Activated T-cell treated with anti-CD3 and anti-CD28 coated beads, Interleukin-2, amount 50 U/mL, for 4 hours (primary cell): ENCODE measurements around the gene SP5. TPM values are rescaled to one million over a fixed set of nuclear protein-coding genes. Genes with fewer than 3 reads are reported as not detected.
A peak's percentile ranks its signal among the peaks of the same experiment; 100 is the strongest.
"Not testable (repeated sequence)": the region's sequence is repeated elsewhere in the genome, so short reads cannot be mapped to it uniquely, and the experiment has no call there.

Source experiments
- ATAC-seq, 2 donors: fragments of 200-7000 bp; cut with Tn5 transposase; one replicate each; pipeline ENCODE4 v1.10.0; 2021
- DNase-seq: peaks from one replicate; pipeline ENCODE4 v3.0.0-alpha.2; 2020
- H3K27me3 Mint-ChIP-seq: one replicate; pipeline ENCODE4 v1.8.0; 2021; ENCODE audit warnings: low read depth, mixed read lengths
- H3K36me3 Mint-ChIP-seq: one replicate; pipeline ENCODE4 v1.8.0; 2022; ENCODE audit warnings: mixed read lengths; ENCODE audit not compliant: insufficient read depth
- H3K4me1 Mint-ChIP-seq: one replicate; pipeline ENCODE4 v1.8.0; 2021; ENCODE audit warnings: low read depth, mixed read lengths
- H3K4me3 Mint-ChIP-seq: one replicate; pipeline ENCODE4 v1.8.0; 2021; ENCODE audit warnings: mild to moderate bottlenecking, moderate library complexity, mixed read lengths
- H3K9me3 Mint-ChIP-seq: one replicate; pipeline ENCODE4 v1.8.0; 2021; ENCODE audit warnings: mixed read lengths
- total RNA-seq, 3 donors: library from RNA; stranded (reverse); gene quantifications; one replicate each; pipeline ENCODE4 v1.2.1, GENCODE V29; 2021

The SP5 gene
- total RNA-seq, result not detected

- H3K27me3 Mint-ChIP-seq, result peaks cover 67% of the 10 kb centered on the region
- DNase-seq (peak; percentile 11), ATAC-seq (peak; percentile 36 to 49)
- peaks cover 33% of the 10 kb centered on the region for H3K4me1 Mint-ChIP-seq
- H3K4me3 Mint-ChIP-seq, result peak within 1 kb of the TSS; percentile 78
- no peaks in the 10 kb centered on the region for H3K36me3 Mint-ChIP-seq
- no peaks in the 10 kb centered on the region for H3K9me3 Mint-ChIP-seq
Observed at GRCh38 chr2:170715062-170715931, at the start of gene SP5. SP5 (plus strand) TSS chr2:170715337; CDS start chr2:170715513, 176 bp downstream.

- H3K4me1 Mint-ChIP-seq, result no peaks in the 10 kb centered on the region
- H3K9me3 Mint-ChIP-seq, result no peaks in the 10 kb centered on the region
- no peak overlapping the region for H3K4me3 Mint-ChIP-seq
- DNase-seq (no peak), ATAC-seq (no peak)
- H3K27me3 Mint-ChIP-seq, result peaks cover 4% of the 10 kb centered on the region
- no peaks in the 10 kb centered on the region for H3K36me3 Mint-ChIP-seq
Observed at GRCh38 chr2:170665743-170666142, 49.4 kb upstream of the SP5 start.

GRCh38 chr2:170669909-170670308, 45.2 kb upstream of the SP5 start:
- H3K9me3 Mint-ChIP-seq, result no peaks in the 10 kb centered on the region
- ATAC-seq (no peak), DNase-seq (no peak)
- peaks cover 4% of the 10 kb centered on the region for H3K27me3 Mint-ChIP-seq
- H3K4me3 Mint-ChIP-seq, result no peak overlapping the region
- no peaks in the 10 kb centered on the region for H3K36me3 Mint-ChIP-seq
- H3K4me1 Mint-ChIP-seq, result no peaks in the 10 kb centered on the region

GRCh38 chr2:170670651-170671050, 44.5 kb upstream of the SP5 start:
- Mint-ChIP-seq H3K4me1 (no peaks in the 10 kb centered on the region), H3K27me3 (peaks cover 8% of the 10 kb centered on the region), H3K9me3 (no peaks in the 10 kb centered on the region), H3K4me3 (no peak overlapping the region), H3K36me3 (no peaks in the 10 kb centered on the region)
- ATAC-seq (no peak), DNase-seq (no peak)

GRCh38 chr2:170671079-170671478, 44.1 kb upstream of the SP5 start:
- Mint-ChIP-seq H3K27me3 (peaks cover 8% of the 10 kb centered on the region), H3K9me3 (no peaks in the 10 kb centered on the region), H3K4me3 (no peak overlapping the region), H3K36me3 (no peaks in the 10 kb centered on the region), H3K4me1 (no peaks in the 10 kb centered on the region)
- no peak for ATAC-seq
- DNase-seq, result no peak

- not testable (repeated sequence) for DNase-seq, H3K4me1 Mint-ChIP-seq, H3K27me3 Mint-ChIP-seq, H3K36me3 Mint-ChIP-seq, ATAC-seq, H3K4me3 Mint-ChIP-seq, H3K9me3 Mint-ChIP-seq
Observed at GRCh38 chr2:170674282-170674681, 40.9 kb upstream of the SP5 start.

GRCh38 chr2:170675701-170676100, 39.4 kb upstream of the SP5 start:
- Mint-ChIP-seq H3K4me3 (no peak overlapping the region), H3K9me3 (no peaks in the 10 kb centered on the region), H3K27me3 (peaks cover 3% of the 10 kb centered on the region), H3K4me1 (peaks cover 3% of the 10 kb centered on the region), H3K36me3 (no peaks in the 10 kb centered on the region)
- ATAC-seq (no peak), DNase-seq (no peak)

GRCh38 chr2:170679607-170680079, 35.5 kb upstream of the SP5 start:
- DNase-seq (no peak), ATAC-seq (no peak)
- Mint-ChIP-seq H3K27me3 (peaks cover 6% of the 10 kb centered on the region), H3K4me1 (peaks cover 3% of the 10 kb centered on the region), H3K4me3 (no peak overlapping the region), H3K36me3 (no peaks in the 10 kb centered on the region), H3K9me3 (no peaks in the 10 kb centered on the region)

GRCh38 chr2:170680172-170680941, 34.8 kb upstream of the SP5 start:
- peaks cover 3% of the 10 kb centered on the region for H3K4me1 Mint-ChIP-seq
- ATAC-seq (no peak), DNase-seq (no peak)
- no peak overlapping the region for H3K4me3 Mint-ChIP-seq
- H3K36me3 Mint-ChIP-seq, result no peaks in the 10 kb centered on the region
- no peaks in the 10 kb centered on the region for H3K9me3 Mint-ChIP-seq
- peaks cover 3% of the 10 kb centered on the region for H3K27me3 Mint-ChIP-seq

GRCh38 chr2:170681311-170681710, 33.8 kb upstream of the SP5 start:
- H3K27me3 Mint-ChIP-seq, result peaks cover 3% of the 10 kb centered on the region
- ATAC-seq (no peak), DNase-seq (no peak)

GRCh38 chr2:170685591-170685990, 29.5 kb upstream of the SP5 start:
- Mint-ChIP-seq H3K36me3 (no peaks in the 10 kb centered on the region), H3K27me3 (peaks cover 3% of the 10 kb centered on the region), H3K9me3 (no peaks in the 10 kb centered on the region), H3K4me1 (no peaks in the 10 kb centered on the region), H3K4me3 (no peak overlapping the region)
- DNase-seq (no peak), ATAC-seq (no peak)

More at GRCh38 chr2:170681311-170681710, 33.8 kb upstream of the SP5 start:
- Mint-ChIP-seq H3K9me3 (no peaks in the 10 kb centered on the region), H3K4me1 (peaks cover 3% of the 10 kb centered on the region), H3K36me3 (no peaks in the 10 kb centered on the region), H3K4me3 (no peak overlapping the region)

GRCh38 chr2:170689481-170689880, 25.7 kb upstream of the SP5 start:
- no peaks in the 10 kb centered on the region for H3K36me3 Mint-ChIP-seq
- H3K4me1 Mint-ChIP-seq, result no peaks in the 10 kb centered on the region
- H3K27me3 Mint-ChIP-seq, result peaks cover 6% of the 10 kb centered on the region
- ATAC-seq (no peak), DNase-seq (no peak)
- no peak overlapping the region for H3K4me3 Mint-ChIP-seq
- no peaks in the 10 kb centered on the region for H3K9me3 Mint-ChIP-seq

GRCh38 chr2:170690640-170691039, 24.5 kb upstream of the SP5 start:
- H3K27me3 Mint-ChIP-seq, result peaks cover 6% of the 10 kb centered on the region
- ATAC-seq, result no peak
- H3K4me1 Mint-ChIP-seq, result no peaks in the 10 kb centered on the region
- no peak overlapping the region for H3K4me3 Mint-ChIP-seq
- H3K36me3 Mint-ChIP-seq, result no peaks in the 10 kb centered on the region
- H3K9me3 Mint-ChIP-seq, result no peaks in the 10 kb centered on the region
- DNase-seq, result no peak

GRCh38 chr2:170694316-170694715, 20.8 kb upstream of the SP5 start:
- H3K4me3 Mint-ChIP-seq, result no peak overlapping the region
- DNase-seq (no peak), ATAC-seq (no peak)
- peaks cover 6% of the 10 kb centered on the region for H3K27me3 Mint-ChIP-seq
- H3K9me3 Mint-ChIP-seq, result no peaks in the 10 kb centered on the region
- no peaks in the 10 kb centered on the region for H3K4me1 Mint-ChIP-seq
- no peaks in the 10 kb centered on the region for H3K36me3 Mint-ChIP-seq
